C4-2B (cell line): ENCODE results near the gene SYN1.

Experiments used
- H3K27ac ChIP-seq: fragments of 450-650 bp; 2 replicates; pipeline ENCODE4 v1.5.1; 2017
- ZFX ChIP-seq: fragments of 450-650 bp; IDR thresholded peaks from 2 replicates; pipeline ENCODE4 v1.6.1; 2017
- TF ChIP-seq, protein P1 (sequence below): fragments of 450-650 bp; conservative IDR thresholded peaks from 2 replicates; pipeline ENCODE4 v1.5.1; 2017; ENCODE audit warnings: mild to moderate bottlenecking

The SYN1 gene

DNA sequence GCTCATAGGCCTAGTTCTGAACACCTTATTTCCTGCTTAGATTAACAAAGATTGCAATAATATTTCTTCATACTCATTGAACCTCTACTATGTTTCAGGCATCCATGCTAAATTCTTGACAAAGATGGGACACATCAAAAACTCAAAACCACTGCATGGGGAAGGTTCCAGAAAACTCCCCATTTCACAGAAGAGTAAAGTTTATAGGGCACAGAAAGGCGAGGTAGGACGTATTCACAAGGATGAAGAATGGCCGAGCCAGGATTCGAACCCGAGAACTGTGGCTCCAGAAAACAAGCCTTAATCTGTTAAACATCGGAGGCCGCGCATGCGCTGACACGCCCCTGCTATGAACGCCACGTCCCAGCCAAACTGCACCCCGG is 38.6 kb upstream of the SYN1 start:
- TF ChIP-seq, protein P1, sequence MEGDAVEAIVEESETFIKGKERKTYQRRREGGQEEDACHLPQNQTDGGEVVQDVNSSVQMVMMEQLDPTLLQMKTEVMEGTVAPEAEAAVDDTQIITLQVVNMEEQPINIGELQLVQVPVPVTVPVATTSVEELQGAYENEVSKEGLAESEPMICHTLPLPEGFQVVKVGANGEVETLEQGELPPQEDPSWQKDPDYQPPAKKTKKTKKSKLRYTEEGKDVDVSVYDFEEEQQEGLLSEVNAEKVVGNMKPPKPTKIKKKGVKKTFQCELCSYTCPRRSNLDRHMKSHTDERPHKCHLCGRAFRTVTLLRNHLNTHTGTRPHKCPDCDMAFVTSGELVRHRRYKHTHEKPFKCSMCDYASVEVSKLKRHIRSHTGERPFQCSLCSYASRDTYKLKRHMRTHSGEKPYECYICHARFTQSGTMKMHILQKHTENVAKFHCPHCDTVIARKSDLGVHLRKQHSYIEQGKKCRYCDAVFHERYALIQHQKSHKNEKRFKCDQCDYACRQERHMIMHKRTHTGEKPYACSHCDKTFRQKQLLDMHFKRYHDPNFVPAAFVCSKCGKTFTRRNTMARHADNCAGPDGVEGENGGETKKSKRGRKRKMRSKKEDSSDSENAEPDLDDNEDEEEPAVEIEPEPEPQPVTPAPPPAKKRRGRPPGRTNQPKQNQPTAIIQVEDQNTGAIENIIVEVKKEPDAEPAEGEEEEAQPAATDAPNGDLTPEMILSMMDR = no peak
- H3K27ac ChIP-seq = peak overlapping the region; percentile 85

DNA sequence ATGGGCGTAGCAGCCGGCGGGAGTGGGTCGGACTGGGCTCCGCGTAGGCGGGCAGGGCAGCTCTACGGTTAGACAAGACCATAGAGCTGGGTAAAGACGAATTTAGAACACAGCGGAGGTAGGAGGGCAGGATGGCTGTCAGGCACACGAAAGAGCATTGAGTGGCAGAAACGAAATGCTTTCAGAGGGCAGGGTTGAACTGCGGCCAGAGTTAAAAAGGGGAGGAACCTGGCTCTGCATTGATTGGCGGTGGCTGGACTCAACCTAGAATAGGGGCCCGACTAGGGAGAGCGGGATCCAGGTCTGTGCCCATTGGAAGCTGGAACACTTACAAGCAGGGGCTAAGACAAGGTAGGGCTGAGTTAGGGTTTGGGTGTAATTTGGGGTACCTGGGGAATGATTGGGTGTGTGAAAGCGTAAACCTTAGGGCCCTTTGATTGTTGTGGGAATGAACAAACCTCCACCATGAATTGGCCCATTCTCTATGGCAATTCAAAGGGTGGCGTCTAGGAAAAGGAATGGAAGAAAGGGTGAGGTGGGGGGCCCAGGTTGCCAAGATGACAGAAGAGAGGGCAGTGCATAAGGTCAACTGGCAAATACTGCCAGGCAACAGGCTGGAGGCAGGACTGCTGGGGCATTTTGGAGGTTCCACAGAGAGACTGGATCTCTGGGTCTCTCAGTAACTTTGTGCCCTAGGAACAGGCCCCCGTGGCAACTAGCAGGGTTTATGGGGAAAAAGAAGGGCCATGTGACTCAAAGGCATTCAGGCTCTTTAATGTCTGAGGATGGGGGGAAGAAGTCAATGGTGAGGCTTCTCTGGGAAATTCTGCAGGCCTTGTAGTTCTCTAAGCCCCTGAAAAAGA is 31.6 kb upstream of the SYN1 start:
- peak overlapping the region; percentile 87 for H3K27ac ChIP-seq
- TF ChIP-seq, protein P1 = no peak
- TF ChIP-seq ZFX = no peak

GRCh38 chrX:47650164-47651042 is 30.7 kb upstream of the SYN1 start, which contains the start of gene ELK1:
Gene ELK1, minus strand, starts transcription at chrX:47650563. Its CDS starts 9,122 bp downstream, at chrX:47641441.
- peak; percentile 40; the same call in 1 of the 2 replicates for TF ChIP-seq ZFX
- TF ChIP-seq, protein P1 = no peak
- H3K27ac ChIP-seq = peak within 1 kb of the TSS; percentile 87

- H3K27ac ChIP-seq = peak overlapping the region; percentile 87
- TF ChIP-seq, protein P1 = no peak
- TF ChIP-seq ZFX = no peak
These were observed 30.1 kb upstream of the SYN1 start for GRCh38 chrX:47649781-47650163.

- no peak for TF ChIP-seq ZFX
- TF ChIP-seq, protein P1 = no peak
- H3K27ac ChIP-seq = peak overlapping the region; percentile 87; the same call in 1 of the 2 replicates
These were observed 29.6 kb upstream of the SYN1 start for GRCh38 chrX:47649271-47649670.

DNA sequence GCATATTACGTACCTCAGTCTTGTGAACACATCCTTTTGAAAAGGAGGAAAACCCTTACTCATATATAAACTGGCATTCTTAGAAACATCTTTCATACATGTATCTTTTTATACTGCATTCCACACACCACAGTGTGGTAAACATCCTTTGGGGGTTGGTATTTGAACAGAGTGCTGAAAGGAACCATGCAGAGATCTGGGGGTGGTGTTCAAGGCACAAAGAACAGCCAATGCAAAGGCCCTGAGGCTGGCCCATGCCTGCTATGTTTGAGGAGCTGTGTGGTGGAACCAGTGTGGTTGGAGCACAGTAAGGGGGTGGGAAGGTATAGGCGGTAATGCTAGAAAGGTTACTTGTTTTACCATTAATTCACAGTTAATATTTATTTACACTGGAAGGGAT is 28.7 kb upstream of the SYN1 start:
- H3K27ac ChIP-seq = no peak overlapping the region
- TF ChIP-seq, protein P1 = no peak
- no peak for TF ChIP-seq ZFX

DNA sequence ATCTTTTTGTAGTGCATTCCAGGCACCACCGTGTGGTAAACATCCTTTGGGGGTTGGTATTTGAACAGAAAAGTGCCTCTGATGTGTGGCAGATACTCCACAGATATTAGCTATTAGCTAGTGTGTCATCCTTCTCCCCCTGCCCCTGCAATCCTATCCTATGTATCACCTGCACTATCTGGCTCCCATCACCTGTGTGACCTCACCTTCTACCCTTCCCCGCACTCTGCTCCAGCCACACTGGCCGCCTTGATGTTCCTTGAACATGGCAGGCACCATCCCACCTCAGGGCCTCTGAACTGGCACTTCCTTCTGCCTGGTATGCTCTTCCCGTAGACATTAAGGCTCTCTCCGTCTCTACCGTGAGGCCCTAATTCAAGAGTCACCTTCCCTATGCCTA is 27.0 kb upstream of the SYN1 start:
- TF ChIP-seq, protein P1 = no peak
- no peak for TF ChIP-seq ZFX
- H3K27ac ChIP-seq = no peak overlapping the region
